Measurements from ENCODE around the gene KCNK13.

GRCh38 chr14:90060965-90061684 is 669 bp upstream of the KCNK13 start:
- no peak for TF ChIP-seq CTCF (IDR thresholded peaks at IDR 0.05)
- TF ChIP-seq POLR2A (IDR thresholded peaks at IDR 0.05): no peak
